Spleen (tissue), 11 donors: ENCODE data around the gene NUAK1. TPM values are rescaled to one million over a fixed set of nuclear protein-coding genes. Genes with fewer than 3 reads are reported as not detected.

Source experiments
- DNase-seq: peaks from one replicate; pipeline ENCODE4 v3.0.0-alpha.2; 2020
- H3K27ac ChIP-seq, 8 donors: fragments of 200-600 bp; sonication (generic) in 7 of 8; 1 replicate in 4 of 8; 2 replicates in 4 of 8; pipeline versions ENCODE4 v1.5.0 to v1.8.0; 2016 to 2021; ENCODE audit warnings: inconsistent platforms in 4 of 8, mild to moderate bottlenecking in 4 of 8, moderate library complexity in 1 of 8
- H3K27me3 ChIP-seq, 7 donors: fragments of 200-600 bp; sonication (generic) in 6 of 7; replicated peaks in 1 of 7; 1 replicate in 4 of 7; 2 replicates in 3 of 7; pipeline versions ENCODE4 v1.5.0 to v1.8.0; 2016 to 2021; ENCODE audit warnings: inconsistent platforms in 3 of 7, mild to moderate bottlenecking in 1 of 7
- H3K36me3 ChIP-seq, 6 donors: fragments of 200-600 bp; sonication (generic) in 5 of 6; 1 replicate in 4 of 6; 2 replicates in 2 of 6; pipeline versions ENCODE4 v1.5.0 to v1.8.0; 2016 to 2021; ENCODE audit warnings: inconsistent platforms in 2 of 6
- H3K4me1 ChIP-seq, 6 donors: fragments of 200-600 bp; sonication (generic) in 5 of 6; 1 replicate in 3 of 6; 2 replicates in 3 of 6; pipeline versions ENCODE4 v1.5.0 to v1.8.0; 2016 to 2021; ENCODE audit warnings: inconsistent platforms in 3 of 6
- H3K4me3 ChIP-seq, 8 donors: fragments of 200-600 bp; sonication (generic) in 7 of 8; 1 replicate in 4 of 8; 2 replicates in 4 of 8; pipeline versions ENCODE4 v1.5.0 to v1.8.0; 2016 to 2021; ENCODE audit warnings: inconsistent platforms in 4 of 8, mild to moderate bottlenecking in 4 of 8, moderate library complexity in 2 of 8
- H3K9me3 ChIP-seq, 8 donors: fragments of 200-600 bp; sonication (generic) in 7 of 8; 1 replicate in 4 of 8; 2 replicates in 4 of 8; pipeline versions ENCODE4 v1.5.0 to v1.8.0; 2016 to 2021; ENCODE audit warnings: inconsistent platforms in 4 of 8
- POLR2A ChIP-seq, 3 donors: fragments of 450-650 bp; IDR thresholded peaks; one replicate each; pipeline ENCODE4 v1.5.1; 2017; ENCODE audit warnings: antibody characterized with exemption in 3 of 3, mild to moderate bottlenecking in 1 of 3
- POLR2AphosphoS5 ChIP-seq, 3 donors: sonication (generic); formaldehyde crosslinking; IDR thresholded peaks; one replicate each; pipeline ENCODE4 v1.5.1; 2017; ENCODE audit warnings: antibody characterized with exemption in 3 of 3
- WGBS, 5 donors: extraction: QIAGEN DNeasy Blood & Tissue Kit in 3 of 5; methylation state at CpG; one replicate each; pipeline versions ENCODE4 v1.1.5 to v1.1.7; 2013 to 2018; 5-methylcytosine and 5-hydroxymethylcytosine counted together
- intact Hi-C: fragments of 100-400 bp; cut with DNase I; formaldehyde crosslinking; loops from one replicate; pipeline ENCODE4 v1.15.0; 2023; ENCODE audit warnings: low total_unique reads
- polyA plus RNA-seq, 3 donors: library from polyadenylated mRNA; stranded (reverse); fragments of 200-250 nt; gene quantifications; one replicate each; pipeline ENCODE4 v1.2.1, GENCODE V29; 2013
- total RNA-seq, 7 donors: library from RNA; depleted of rRNA in 3 of 7; stranded (reverse); fragments of >200 nt in 3 of 7; fragmentation: NEBNext Ultra II Directional in 4 of 7; extraction: Animal tissue kit (Norgen Biotek cat#: 25700) in 4 of 7; gene quantifications; one replicate each; pipeline versions ENCODE4 v1.1.0 to v1.2.1, GENCODE V29; 2016 to 2021
- TF ChIP-seq, protein P1 (sequence below), 11 experiments: fragments of 200-600 bp in 7 of 11; fragments of 450-650 bp in 4 of 11; sonication (generic) in 4 of 11; IDR thresholded peaks in 8 of 11; conservative IDR thresholded peaks in 3 of 11; 1 replicate in 7 of 11; 2 replicates in 4 of 11; pipeline versions ENCODE4 v1.4.0 to v1.8.0; 2016 to 2021; ENCODE audit warnings: antibody characterized with exemption in 11 of 11, inconsistent platforms in 4 of 11, mild to moderate bottlenecking in 1 of 11
- donor health status: healthy with polysubstance abuse.
- donor health status: DM: no; HTN: no; CAD: no; lungs with moderate emphysema.
- donor health status: DM: no; HTN: no; CAD: no.
- donor health status: Bipolar disorder and iron deficiency.
- donor health status: healthy.
- donor health status: DM: no; HTN: no; CAD: no.
- donor health status: DM: yes; HTN: yes; CAD: no.

Gene NUAK1
- total and polyA plus RNA-seq, 10 donors = 0.20 to 3.3 (median 1.2) TPM

DNA sequence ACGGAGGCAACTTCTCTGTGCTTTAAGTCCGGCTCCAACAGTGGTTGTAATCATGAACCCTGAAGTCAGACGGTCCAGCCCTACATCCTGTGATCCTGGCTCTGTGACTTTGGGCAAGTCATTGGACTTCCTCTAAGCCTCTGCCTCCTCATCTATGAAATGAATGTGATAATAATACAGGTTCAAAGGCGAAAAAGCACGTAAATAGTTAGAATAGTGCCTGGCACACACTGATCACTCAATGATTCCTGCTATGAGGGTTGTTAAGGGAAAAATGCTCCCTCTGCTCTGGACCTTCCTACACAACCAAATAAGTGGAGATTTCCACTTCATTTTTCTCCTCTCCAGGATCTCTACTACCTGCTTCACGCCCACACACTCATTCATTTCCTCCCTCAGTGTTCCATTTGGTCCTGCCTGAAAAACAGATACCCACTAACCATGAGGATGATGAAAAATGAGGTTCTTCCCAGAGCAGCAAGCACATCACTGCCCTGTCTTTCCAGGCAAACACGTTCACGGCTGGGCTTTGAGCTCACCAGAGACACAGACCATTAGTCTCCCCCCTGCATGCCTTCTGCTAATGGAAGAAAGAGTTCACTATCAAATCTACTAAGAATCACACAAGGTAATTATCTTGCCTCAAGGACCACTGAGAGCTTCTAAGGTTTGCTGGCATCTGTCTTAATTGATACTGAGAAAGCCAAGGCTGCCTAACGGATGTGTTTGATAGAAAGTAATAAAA, 13.2 kb downstream of the NUAK1 start:
- no peak for DNase-seq
- no peak overlapping the region for H3K27ac ChIP-seq
- H3K27me3 ChIP-seq = peaks cover 0 to 38% (median 0%) of the 10 kb centered on the region in 7 donors
- no peaks in the 10 kb centered on the region for H3K36me3 ChIP-seq
- no peaks in the 10 kb centered on the region for H3K4me1 ChIP-seq
- intact Hi-C loops = no loop called here
- 83 to 91% (median 84%) methylated on average over 9 of the region's 9 CpGs for WGBS, 5 donors
- H3K9me3 ChIP-seq = no peaks in the 10 kb centered on the region
- TF ChIP-seq, protein P1, sequence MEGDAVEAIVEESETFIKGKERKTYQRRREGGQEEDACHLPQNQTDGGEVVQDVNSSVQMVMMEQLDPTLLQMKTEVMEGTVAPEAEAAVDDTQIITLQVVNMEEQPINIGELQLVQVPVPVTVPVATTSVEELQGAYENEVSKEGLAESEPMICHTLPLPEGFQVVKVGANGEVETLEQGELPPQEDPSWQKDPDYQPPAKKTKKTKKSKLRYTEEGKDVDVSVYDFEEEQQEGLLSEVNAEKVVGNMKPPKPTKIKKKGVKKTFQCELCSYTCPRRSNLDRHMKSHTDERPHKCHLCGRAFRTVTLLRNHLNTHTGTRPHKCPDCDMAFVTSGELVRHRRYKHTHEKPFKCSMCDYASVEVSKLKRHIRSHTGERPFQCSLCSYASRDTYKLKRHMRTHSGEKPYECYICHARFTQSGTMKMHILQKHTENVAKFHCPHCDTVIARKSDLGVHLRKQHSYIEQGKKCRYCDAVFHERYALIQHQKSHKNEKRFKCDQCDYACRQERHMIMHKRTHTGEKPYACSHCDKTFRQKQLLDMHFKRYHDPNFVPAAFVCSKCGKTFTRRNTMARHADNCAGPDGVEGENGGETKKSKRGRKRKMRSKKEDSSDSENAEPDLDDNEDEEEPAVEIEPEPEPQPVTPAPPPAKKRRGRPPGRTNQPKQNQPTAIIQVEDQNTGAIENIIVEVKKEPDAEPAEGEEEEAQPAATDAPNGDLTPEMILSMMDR (IDR thresholded peaks at IDR 0.05 in 8 of 11, conservative IDR thresholded peaks at IDR 0.05 in 3 of 11) = no peak
- no peak for TF ChIP-seq POLR2A (IDR thresholded peaks at IDR 0.05)
- no peak for TF ChIP-seq POLR2AphosphoS5 (IDR thresholded peaks at IDR 0.05)
- H3K4me3 ChIP-seq = no peak overlapping the region

DNA sequence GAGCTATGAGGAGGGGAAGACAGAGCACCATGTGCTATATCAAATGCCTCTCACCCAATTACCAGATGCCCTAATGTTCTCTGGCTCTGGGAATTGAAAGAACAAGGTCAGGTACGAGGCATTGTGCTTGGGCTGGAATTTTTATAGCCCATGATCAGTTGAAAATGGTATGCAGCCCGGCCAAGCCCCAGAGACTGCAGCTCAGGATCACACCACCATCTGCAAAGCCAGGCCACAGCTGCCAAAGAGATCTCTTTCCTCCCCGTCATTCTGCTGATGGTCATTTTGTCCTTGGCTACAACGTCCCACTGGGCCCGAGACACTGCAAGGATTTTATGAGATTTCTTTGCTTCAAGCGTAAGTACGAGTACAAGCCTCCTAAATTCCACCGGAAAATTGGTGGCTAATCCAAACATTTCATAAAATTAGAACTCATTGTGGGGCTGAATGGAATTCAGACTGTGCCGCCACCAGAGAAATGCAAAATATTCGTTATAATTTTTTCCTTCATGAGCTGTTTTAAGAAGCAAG, 15.1 kb downstream of the NUAK1 start:
- H3K9me3 ChIP-seq = no peaks in the 10 kb centered on the region

DNA sequence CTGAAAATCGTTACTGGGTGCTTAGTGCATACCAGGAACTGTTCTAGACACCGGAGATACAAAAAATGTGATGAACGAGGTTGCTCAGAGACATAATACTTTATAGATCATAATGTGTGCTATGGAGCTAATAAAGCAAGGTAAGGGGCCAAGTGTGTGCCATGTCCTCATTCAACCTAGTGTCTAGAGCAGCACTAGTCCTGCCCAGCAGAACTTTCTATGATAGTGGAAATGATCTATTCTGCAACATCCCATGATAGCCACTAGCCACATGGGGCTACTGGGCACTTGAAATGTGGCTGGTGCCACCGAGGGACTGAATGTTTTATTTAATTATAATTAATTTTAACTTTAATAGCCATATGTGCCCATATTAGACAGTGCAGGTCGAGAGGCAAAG, 15.6 kb downstream of the NUAK1 start:
- no peaks in the 10 kb centered on the region for H3K4me1 ChIP-seq
- intact Hi-C loops = no loop called here
- no peaks in the 10 kb centered on the region for H3K36me3 ChIP-seq
- no peak for DNase-seq
- no peak for TF ChIP-seq POLR2AphosphoS5 (IDR thresholded peaks at IDR 0.05)
- no peak overlapping the region for H3K4me3 ChIP-seq
- peaks cover 0 to 28% (median 0%) of the 10 kb centered on the region in 7 donors for H3K27me3 ChIP-seq
- whole genome bisulfite sequencing, 5 donors = 74 to 86% (median 76%) methylated on average over 5 of the region's 5 CpGs
- H3K27ac ChIP-seq = no peak overlapping the region
- no peaks in the 10 kb centered on the region for H3K9me3 ChIP-seq

More for the DNA sequence above, 15.1 kb downstream of the NUAK1 start:
- no peaks in the 10 kb centered on the region for H3K4me1 ChIP-seq
- no peak overlapping the region for H3K27ac ChIP-seq
- intact Hi-C loops = no loop called here
- whole genome bisulfite sequencing, 5 donors = 72 to 87% (median 84%) methylated on average over 10 of the region's 10 CpGs
- no peaks in the 10 kb centered on the region for H3K36me3 ChIP-seq
- no peak overlapping the region for H3K4me3 ChIP-seq
- no peak for TF ChIP-seq POLR2AphosphoS5 (IDR thresholded peaks at IDR 0.05)
- no peak for TF ChIP-seq POLR2A (IDR thresholded peaks at IDR 0.05)
- TF ChIP-seq, protein P1 (IDR thresholded peaks at IDR 0.05 in 8 of 11, conservative IDR thresholded peaks at IDR 0.05 in 3 of 11) = no peak
- H3K27me3 ChIP-seq = peaks cover 0 to 29% (median 0%) of the 10 kb centered on the region in 7 donors
- DNase-seq = no peak

DNA sequence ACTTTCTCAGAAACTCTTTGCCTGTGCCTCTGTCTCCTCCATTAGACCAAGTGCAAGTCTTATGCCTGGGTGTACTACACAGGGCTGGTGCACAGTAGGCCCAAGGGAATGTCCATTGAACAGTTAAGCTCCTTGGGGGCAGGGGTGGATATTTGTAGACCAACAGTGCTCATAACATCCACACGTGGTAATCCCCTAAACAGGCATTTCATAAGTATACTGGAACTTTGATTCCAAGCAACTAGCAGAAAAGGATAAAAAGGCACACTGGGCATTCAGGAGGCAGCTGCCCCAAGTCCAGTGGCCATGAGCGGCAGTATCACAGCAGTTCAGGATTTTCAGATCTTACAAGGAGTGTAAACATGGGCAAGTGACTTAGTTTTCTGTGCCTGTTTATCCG, 16.8 kb downstream of the NUAK1 start:
- peaks cover 0 to 21% (median 0%) of the 10 kb centered on the region in 7 donors for H3K27me3 ChIP-seq
- intact Hi-C loops = no loop called here
- H3K27ac ChIP-seq = no peak overlapping the region
- no peaks in the 10 kb centered on the region for H3K9me3 ChIP-seq
- H3K4me3 ChIP-seq = no peak overlapping the region
- DNase-seq = no peak
- H3K4me1 ChIP-seq = no peaks in the 10 kb centered on the region
- WGBS, 5 donors = 86 to 94% (median 89%) methylated on average over 3 of the region's 3 CpGs
- TF ChIP-seq, protein P1 (IDR thresholded peaks at IDR 0.05 in 8 of 11, conservative IDR thresholded peaks at IDR 0.05 in 3 of 11) = no peak
- TF ChIP-seq POLR2A (IDR thresholded peaks at IDR 0.05) (no peak), POLR2AphosphoS5 (IDR thresholded peaks at IDR 0.05) (no peak)
- no peaks in the 10 kb centered on the region for H3K36me3 ChIP-seq
